Endometrial microvascular endothelial cells (primary cell): ENCODE data around the gene MFSD12. TPM values are rescaled to one million over a fixed set of nuclear protein-coding genes. Genes with fewer than 3 reads are reported as not detected.

Experiments
- in situ Hi-C: cut with HindIII; loops from 2 replicates; pipeline ENCODE4 v1.10.0; 2017; ENCODE audit warnings: low sequenced_read_pairs, low pct_unique_long_range_greater_than_20kb; ENCODE audit errors: inconsistent ontology term
- total RNA-seq: library from RNA; depleted of rRNA; stranded (reverse); fragments of >200 nt; gene quantifications from one replicate; pipeline ENCODE4 v1.2.3, GENCODE V29; 2015; ENCODE audit errors: inconsistent ontology term

The MFSD12 gene
- total RNA-seq, 1 donor from 2014 or later: 121 TPM

GRCh38 chr19:3528539-3529211 lies 28.7 kb downstream of the MFSD12 start:
- in situ Hi-C loops: no loop called here

- in situ Hi-C loops: no loop called here
These were observed 29.3 kb downstream of the MFSD12 start for GRCh38 chr19:3528080-3528479.

GRCh38 chr19:3527238-3527910 lies 30.0 kb downstream of the MFSD12 start:
- in situ Hi-C loops: no loop called here

- in situ Hi-C loops: no loop called here
These were observed 30.7 kb downstream of the MFSD12 start for GRCh38 chr19:3526507-3527237.

GRCh38 chr19:3524904-3525451 lies 32.4 kb downstream of the MFSD12 start:
- in situ Hi-C loops: no loop called here

- in situ Hi-C loops: no loop called here
These were observed 33.1 kb downstream of the MFSD12 start for GRCh38 chr19:3524078-3524842.

- in situ Hi-C loops: no loop called here
These were observed 33.9 kb downstream of the MFSD12 start for GRCh38 chr19:3523361-3524077.

- in situ Hi-C loops: no loop called here
These were observed 34.7 kb downstream of the MFSD12 start for GRCh38 chr19:3522421-3523360.

- in situ Hi-C loops: no loop called here
These were observed 36.3 kb downstream of the MFSD12 start for GRCh38 chr19:3521104-3521445.

GRCh38 chr19:3520166-3521103 lies 37.0 kb downstream of the MFSD12 start:
- in situ Hi-C loops: no loop called here

GRCh38 chr19:3519126-3519525 lies 38.3 kb downstream of the MFSD12 start:
- in situ Hi-C loops: no loop called here

- in situ Hi-C loops: no loop called here
These were observed 38.7 kb downstream of the MFSD12 start for GRCh38 chr19:3518659-3519058.

GRCh38 chr19:3518255-3518654 lies 39.1 kb downstream of the MFSD12 start:
- in situ Hi-C loops: no loop called here

- in situ Hi-C loops: no loop called here
These were observed 39.7 kb downstream of the MFSD12 start for GRCh38 chr19:3517638-3518037.

GRCh38 chr19:3516675-3517207 lies 40.6 kb downstream of the MFSD12 start:
- in situ Hi-C loops: no loop called here

GRCh38 chr19:3515891-3516422 lies 41.4 kb downstream of the MFSD12 start:
- in situ Hi-C loops: no loop called here
